HL-60 (cell line): Measurements from ENCODE around the gene ZNF511.

ENCODE experiments used
- CTCF ChIP-seq: IDR thresholded peaks from one replicate; pipeline ENCODE4 v1.5.1; 2011; ENCODE audit warnings: low read length, control low read depth, inconsistent platforms; ENCODE audit not compliant: insufficient read depth
- GABPA ChIP-seq: IDR thresholded peaks from 2 replicates; pipeline ENCODE4 v1.6.1; 2012; ENCODE audit warnings: low read depth
- POLR2AphosphoS5 ChIP-seq: IDR thresholded peaks from 2 replicates; pipeline ENCODE4 v1.6.1; 2012; ENCODE audit warnings: low read depth

GRCh38 chr10:133270773-133271297, 37.9 kb upstream of the ZNF511 start:
- no peak for TF ChIP-seq CTCF
- no peak for TF ChIP-seq POLR2AphosphoS5
- no peak for TF ChIP-seq GABPA
